ENCODE data around the gene TJAP1.
"Not testable (repeated sequence)": the region's sequence is repeated elsewhere in the genome, so short reads cannot be mapped to it uniquely, and the experiment has no call there.

The TJAP1 gene

GRCh38 chr6:43495409-43495941, 18.1 kb downstream of the TJAP1 start:
- DNase-seq: peak; percentile 19
- in situ Hi-C loops (cut with HindIII; ENCODE audit: low pct_ligation_motif_present, low pct_unique_long_range_greater_than_20kb, low sequenced_read_pairs): no loop called here

GRCh38 chr6:43496370-43497128, 19.2 kb downstream of the TJAP1 start:
- in situ Hi-C loops (cut with HindIII; ENCODE audit: low pct_ligation_motif_present, low pct_unique_long_range_greater_than_20kb, low sequenced_read_pairs): no loop called here
- DNase-seq: peak; percentile 56

- in situ Hi-C loops (cut with HindIII; ENCODE audit: low pct_ligation_motif_present, low pct_unique_long_range_greater_than_20kb, low sequenced_read_pairs): no loop called here
- no peak for DNase-seq
Observed at GRCh38 chr6:43497129-43497396, 19.7 kb downstream of the TJAP1 start.

- in situ Hi-C loops (cut with HindIII; ENCODE audit: low pct_ligation_motif_present, low pct_unique_long_range_greater_than_20kb, low sequenced_read_pairs): no loop called here
- no peak for DNase-seq
Observed at GRCh38 chr6:43497689-43498088, 20.3 kb downstream of the TJAP1 start.

GRCh38 chr6:43498291-43498690, 20.9 kb downstream of the TJAP1 start:
- in situ Hi-C loops (cut with HindIII; ENCODE audit: low pct_ligation_motif_present, low pct_unique_long_range_greater_than_20kb, low sequenced_read_pairs): not testable (repeated sequence)

DNA sequence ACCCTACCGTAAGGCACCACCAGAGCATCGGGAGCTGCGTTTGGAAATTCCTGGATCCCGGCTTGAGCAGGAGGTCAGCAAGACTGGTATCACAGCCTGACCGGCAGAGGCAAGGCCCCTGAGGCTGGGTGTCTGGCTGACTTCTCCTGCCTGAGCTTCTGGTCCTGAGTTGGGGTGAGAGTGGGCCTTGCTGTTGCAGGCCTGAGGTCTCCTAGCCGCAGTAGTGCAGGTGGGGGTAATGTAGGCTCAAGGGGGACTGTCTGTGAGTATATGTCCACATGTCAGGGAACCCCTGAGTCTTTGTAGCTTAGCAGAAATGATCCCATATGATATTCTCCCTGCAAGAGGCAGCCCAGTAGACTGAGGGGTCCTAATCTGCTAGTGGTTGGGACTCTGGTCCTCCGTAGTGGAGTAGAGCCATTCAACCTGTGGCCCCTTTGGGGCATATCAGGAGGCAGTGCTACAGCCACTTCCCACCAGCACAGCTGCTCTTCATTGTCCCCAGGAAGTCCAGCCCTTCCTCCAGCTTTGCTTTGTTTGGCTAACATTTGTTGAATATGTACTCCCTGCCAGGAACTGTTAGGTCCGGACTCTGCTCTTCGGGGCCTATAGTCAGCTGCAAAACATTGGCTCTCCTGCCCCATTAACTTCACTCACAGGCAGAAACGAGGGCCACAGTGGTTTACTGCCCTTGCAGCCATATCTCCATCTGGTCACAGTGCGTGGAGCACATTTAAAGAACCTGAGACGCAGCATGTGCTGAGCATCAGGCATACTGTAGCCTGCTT, 21.9 kb downstream of the TJAP1 start:
- in situ Hi-C loops (cut with HindIII; ENCODE audit: low pct_ligation_motif_present, low pct_unique_long_range_greater_than_20kb, low sequenced_read_pairs): no loop called here
- no peak for DNase-seq

More at GRCh38 chr6:43498291-43498690, 20.9 kb downstream of the TJAP1 start:
- not testable (repeated sequence) for DNase-seq

GRCh38 chr6:43500921-43501320, 23.6 kb downstream of the TJAP1 start:
- in situ Hi-C loops (cut with HindIII; ENCODE audit: low pct_ligation_motif_present, low pct_unique_long_range_greater_than_20kb, low sequenced_read_pairs): no loop called here
- no peak for DNase-seq

- in situ Hi-C loops (cut with HindIII; ENCODE audit: low pct_ligation_motif_present, low pct_unique_long_range_greater_than_20kb, low sequenced_read_pairs): no loop called here
Observed at GRCh38 chr6:43502666-43503065, 25.3 kb downstream of the TJAP1 start.

GRCh38 chr6:43503443-43503842, 26.1 kb downstream of the TJAP1 start:
- in situ Hi-C loops (cut with HindIII; ENCODE audit: low pct_ligation_motif_present, low pct_unique_long_range_greater_than_20kb, low sequenced_read_pairs): no loop called here

More at GRCh38 chr6:43502666-43503065, 25.3 kb downstream of the TJAP1 start:
- no peak for DNase-seq

GRCh38 chr6:43504756-43505593, 27.6 kb downstream of the TJAP1 start:
- in situ Hi-C loops (cut with HindIII; ENCODE audit: low pct_ligation_motif_present, low pct_unique_long_range_greater_than_20kb, low sequenced_read_pairs): no loop called here
- no peak for DNase-seq

More at GRCh38 chr6:43503443-43503842, 26.1 kb downstream of the TJAP1 start:
- DNase-seq: no peak

- in situ Hi-C loops (cut with HindIII; ENCODE audit: low pct_ligation_motif_present, low pct_unique_long_range_greater_than_20kb, low sequenced_read_pairs): no loop called here
- DNase-seq: no peak
Observed at GRCh38 chr6:43505718-43506117, 28.3 kb downstream of the TJAP1 start.

DNA sequence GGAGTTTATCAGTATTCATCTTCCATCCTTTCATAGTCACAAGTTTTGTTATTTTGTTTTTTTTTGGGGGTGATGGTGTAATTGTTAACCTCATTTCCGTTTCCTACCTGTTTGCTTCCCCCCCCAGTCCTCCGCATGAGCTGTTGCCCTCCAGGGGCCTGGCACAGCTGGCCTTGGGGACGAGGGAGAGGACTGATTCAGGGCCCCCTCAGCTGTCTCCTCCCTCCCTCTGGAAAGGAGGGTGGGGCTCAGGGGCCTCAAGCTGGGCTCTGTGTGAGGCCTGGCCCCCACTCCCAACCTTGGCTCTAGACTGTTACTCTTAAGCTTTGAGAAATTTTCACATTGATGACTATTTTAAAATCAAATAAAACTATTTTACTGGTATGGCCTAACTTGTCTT, 28.8 kb downstream of the TJAP1 start:
- no peak for DNase-seq
- in situ Hi-C loops (cut with HindIII; ENCODE audit: low pct_ligation_motif_present, low pct_unique_long_range_greater_than_20kb, low sequenced_read_pairs): no loop called here

- in situ Hi-C loops (cut with HindIII; ENCODE audit: low pct_ligation_motif_present, low pct_unique_long_range_greater_than_20kb, low sequenced_read_pairs): no loop called here
- peak; percentile 74 for DNase-seq
Observed at GRCh38 chr6:43506667-43507471, 29.5 kb downstream of the TJAP1 start.

DNA sequence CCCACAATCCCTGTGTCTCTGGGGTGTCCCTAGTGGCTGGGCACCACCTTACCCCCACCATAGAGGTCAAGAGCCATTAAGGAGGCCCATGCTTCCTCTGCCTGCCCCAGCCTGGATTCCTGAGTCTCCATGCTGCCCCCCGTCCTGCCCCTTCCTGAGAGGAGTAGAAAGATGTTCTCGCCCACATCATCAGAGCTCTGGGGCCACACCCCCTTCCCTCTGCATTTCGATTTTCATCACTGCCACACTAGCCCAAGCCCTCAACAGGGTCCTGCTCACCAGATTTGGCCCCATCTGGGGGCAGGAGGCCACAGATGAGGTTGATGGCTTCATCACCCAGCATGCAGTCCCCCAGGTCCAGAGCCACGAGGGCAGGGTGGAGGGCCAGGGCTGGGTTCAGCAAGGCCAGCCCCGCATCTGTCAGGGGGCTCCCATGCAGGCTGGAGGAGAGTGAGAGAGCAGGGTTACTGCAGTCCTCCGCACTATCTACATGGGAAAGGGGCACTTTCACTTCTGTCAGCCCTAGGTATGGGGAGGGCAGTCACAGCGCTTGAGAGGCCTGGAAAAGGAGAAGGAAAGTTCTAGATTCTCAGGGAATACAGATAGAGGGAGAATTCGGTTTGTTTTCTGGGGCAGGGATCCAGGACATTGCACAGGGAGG, 31.2 kb downstream of the TJAP1 start:
- in situ Hi-C loops (cut with HindIII; ENCODE audit: low pct_ligation_motif_present, low pct_unique_long_range_greater_than_20kb, low sequenced_read_pairs): no loop called here
- DNase-seq: no peak

DNA sequence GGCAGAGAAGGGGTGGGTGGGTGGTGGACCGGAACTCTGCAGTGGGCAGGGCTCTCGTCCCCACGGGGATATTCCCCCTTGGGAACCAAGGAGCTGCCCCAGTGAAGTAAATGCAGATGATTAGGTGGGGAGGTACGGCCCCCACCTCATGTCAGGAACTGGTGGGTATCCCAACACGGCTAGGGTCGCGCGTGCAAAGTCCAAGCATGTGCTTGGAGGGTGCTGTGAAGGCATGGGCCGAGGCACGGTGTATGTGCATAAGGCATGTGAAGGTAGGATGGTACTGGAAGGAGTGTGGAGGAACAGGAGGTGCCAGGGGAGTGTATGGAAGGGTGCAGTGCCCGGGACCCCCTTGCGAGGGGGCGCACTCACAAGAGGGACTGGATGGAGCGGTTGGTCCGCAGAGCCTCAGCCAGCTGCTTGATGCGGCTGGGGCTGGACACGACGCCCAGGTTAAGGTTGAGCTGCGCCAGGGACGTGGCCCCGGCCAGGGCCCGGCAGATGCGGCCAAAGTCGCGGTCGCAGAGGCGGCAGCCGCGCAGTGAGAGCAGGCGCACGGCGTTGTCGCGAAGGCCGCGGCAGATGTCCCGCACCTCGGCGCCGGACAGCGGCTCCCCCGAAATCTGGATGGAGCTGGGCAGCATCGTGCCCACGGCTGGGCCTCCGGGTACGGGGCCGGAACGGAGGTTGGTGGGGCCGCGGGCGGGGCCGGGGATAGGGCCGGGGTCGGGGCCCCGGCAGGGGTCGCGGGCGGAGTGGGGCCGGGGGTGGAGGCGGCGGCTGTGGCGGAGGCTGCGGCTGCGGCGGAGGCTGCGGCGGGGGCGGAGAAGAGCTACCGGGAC, 32.0 kb downstream of the TJAP1 start:
- in situ Hi-C loops (cut with HindIII; ENCODE audit: low pct_ligation_motif_present, low pct_unique_long_range_greater_than_20kb, low sequenced_read_pairs): no loop called here
- DNase-seq: no peak

GRCh38 chr6:43509984-43510826, 32.8 kb downstream of the TJAP1 start, which contains the start of gene LRRC73:
Gene LRRC73 (minus strand): TSS chr6:43510346. CDS start chr6:43509785, 561 bp downstream.
- in situ Hi-C loops (cut with HindIII; ENCODE audit: low pct_ligation_motif_present, low pct_unique_long_range_greater_than_20kb, low sequenced_read_pairs): no loop called here

More at GRCh38 chr6:43509984-43510826, 32.8 kb downstream of the TJAP1 start, which contains the start of gene LRRC73:
- peak; percentile 73 for DNase-seq
